Transverse colon (tissue), 4 donors: Measurements from ENCODE around the gene APOC1.

Experiments
- POLR2A ChIP-seq: fragments of 450-650 bp; IDR thresholded peaks from one replicate; pipeline ENCODE4 v1.6.1; 2016; ENCODE audit warnings: antibody characterized with exemption, mild to moderate bottlenecking, moderate library complexity
- POLR2AphosphoS5 ChIP-seq, 3 donors: sonication (generic); formaldehyde crosslinking; IDR thresholded peaks; one replicate each; pipeline ENCODE4 v1.6.1; 2016; ENCODE audit warnings: antibody characterized with exemption in 3 of 3
- TF ChIP-seq, protein P1 (sequence below), 5 experiments: fragments of 200-600 bp in 3 of 5; fragments of 450-650 bp in 2 of 5; sonication (generic) in 3 of 5; IDR thresholded peaks; 1 replicate in 2 of 5; 2 replicates in 3 of 5; pipeline ENCODE4 v1.5.1; 2016 to 2017; ENCODE audit warnings: antibody characterized with exemption in 5 of 5, inconsistent platforms in 3 of 5, mild to moderate bottlenecking in 2 of 5, moderate library complexity in 1 of 5

DNA sequence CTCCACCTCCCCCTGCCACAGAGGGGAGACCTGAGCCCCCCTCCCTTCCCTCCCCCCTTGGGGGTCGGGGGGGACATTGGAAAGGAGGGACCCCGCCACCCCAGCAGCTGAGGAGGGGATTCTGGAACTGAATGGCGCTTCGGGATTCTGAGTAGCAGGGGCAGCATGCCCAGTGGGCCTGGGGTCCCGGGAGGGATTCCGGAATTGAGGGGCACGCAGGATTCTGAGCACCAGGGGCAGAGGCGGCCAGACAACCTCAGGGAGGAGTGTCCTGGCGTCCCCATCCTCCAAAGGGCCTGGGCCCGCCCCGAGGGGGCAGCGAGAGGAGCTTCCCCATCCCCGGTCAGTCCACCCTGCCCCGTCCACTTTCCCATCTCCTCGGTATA is 11.2 kb upstream of the APOC1 start:
- TF ChIP-seq, protein P1, sequence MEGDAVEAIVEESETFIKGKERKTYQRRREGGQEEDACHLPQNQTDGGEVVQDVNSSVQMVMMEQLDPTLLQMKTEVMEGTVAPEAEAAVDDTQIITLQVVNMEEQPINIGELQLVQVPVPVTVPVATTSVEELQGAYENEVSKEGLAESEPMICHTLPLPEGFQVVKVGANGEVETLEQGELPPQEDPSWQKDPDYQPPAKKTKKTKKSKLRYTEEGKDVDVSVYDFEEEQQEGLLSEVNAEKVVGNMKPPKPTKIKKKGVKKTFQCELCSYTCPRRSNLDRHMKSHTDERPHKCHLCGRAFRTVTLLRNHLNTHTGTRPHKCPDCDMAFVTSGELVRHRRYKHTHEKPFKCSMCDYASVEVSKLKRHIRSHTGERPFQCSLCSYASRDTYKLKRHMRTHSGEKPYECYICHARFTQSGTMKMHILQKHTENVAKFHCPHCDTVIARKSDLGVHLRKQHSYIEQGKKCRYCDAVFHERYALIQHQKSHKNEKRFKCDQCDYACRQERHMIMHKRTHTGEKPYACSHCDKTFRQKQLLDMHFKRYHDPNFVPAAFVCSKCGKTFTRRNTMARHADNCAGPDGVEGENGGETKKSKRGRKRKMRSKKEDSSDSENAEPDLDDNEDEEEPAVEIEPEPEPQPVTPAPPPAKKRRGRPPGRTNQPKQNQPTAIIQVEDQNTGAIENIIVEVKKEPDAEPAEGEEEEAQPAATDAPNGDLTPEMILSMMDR (IDR thresholded peaks at IDR 0.05): no peak
- TF ChIP-seq POLR2A (no peak), POLR2AphosphoS5 (IDR thresholded peaks at IDR 0.05) (no peak)
